Measurements from ENCODE around the gene MNT. TPM values are rescaled to one million over a fixed set of nuclear protein-coding genes. Genes with fewer than 3 reads are reported as not detected.

Gene MNT
- total RNA-seq, 2 donors from 2014 or later, result 20.3 to 36.9 TPM

DNA sequence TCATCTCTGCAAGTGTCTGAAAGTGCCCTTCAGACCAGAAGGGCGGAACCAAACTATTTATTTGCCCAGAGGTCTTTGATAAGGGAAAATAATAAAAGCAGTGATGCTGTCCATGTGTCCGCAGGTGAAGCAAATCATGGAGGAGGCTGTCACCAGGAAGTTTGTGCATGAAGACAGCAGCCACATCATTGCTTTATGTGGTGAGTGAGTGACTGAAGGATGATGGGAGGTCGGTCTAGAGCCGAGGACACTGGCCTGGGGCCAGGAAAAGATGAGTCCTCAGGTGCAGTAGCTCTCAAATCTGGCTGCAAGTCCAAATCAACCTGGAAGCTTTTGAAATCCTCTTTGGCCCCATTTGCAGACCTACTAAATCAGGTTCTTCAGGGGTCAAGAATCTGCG lies 57.4 kb downstream of the MNT start:
- DNase-seq (ENCODE audit: low spot score) (no peak), ATAC-seq (no peak)
- Mint-ChIP-seq H3K27me3 (no peaks in the 10 kb centered on the region), H3K9me3 (no peaks in the 10 kb centered on the region), H3K4me3 (no peak overlapping the region), H3K4me1 (ENCODE audit: low read depth in 2 of 2) (peaks cover 0 to 3% of the 10 kb centered on the region in 2 donors), H3K36me3 (no peaks in the 10 kb centered on the region), H3K27ac (no peak overlapping the region)

- H3K4me1 Mint-ChIP-seq (ENCODE audit: low read depth in 2 of 2), result peaks cover 0 to 22% of the 10 kb centered on the region in 2 donors
- H3K4me3 Mint-ChIP-seq, result peak overlapping the region; percentile 80
- ATAC-seq, result no peak
- no peak for DNase-seq (ENCODE audit: low spot score)
- H3K27ac Mint-ChIP-seq, result peak overlapping the region; percentile 35 to 43
- no peaks in the 10 kb centered on the region for H3K27me3 Mint-ChIP-seq
- no peaks in the 10 kb centered on the region for H3K9me3 Mint-ChIP-seq
- H3K36me3 Mint-ChIP-seq, result peaks cover 6% of the 10 kb centered on the region
These were observed 62.6 kb downstream of the MNT start for GRCh38 chr17:2338315-2338657.

GRCh38 chr17:2337544-2338314 lies 63.1 kb downstream of the MNT start:
- peak; percentile 59 to 68 for ATAC-seq
- peaks cover 6% of the 10 kb centered on the region for H3K36me3 Mint-ChIP-seq
- H3K27ac Mint-ChIP-seq, result peak overlapping the region in 1 of 2 donors; percentile 43

DNA sequence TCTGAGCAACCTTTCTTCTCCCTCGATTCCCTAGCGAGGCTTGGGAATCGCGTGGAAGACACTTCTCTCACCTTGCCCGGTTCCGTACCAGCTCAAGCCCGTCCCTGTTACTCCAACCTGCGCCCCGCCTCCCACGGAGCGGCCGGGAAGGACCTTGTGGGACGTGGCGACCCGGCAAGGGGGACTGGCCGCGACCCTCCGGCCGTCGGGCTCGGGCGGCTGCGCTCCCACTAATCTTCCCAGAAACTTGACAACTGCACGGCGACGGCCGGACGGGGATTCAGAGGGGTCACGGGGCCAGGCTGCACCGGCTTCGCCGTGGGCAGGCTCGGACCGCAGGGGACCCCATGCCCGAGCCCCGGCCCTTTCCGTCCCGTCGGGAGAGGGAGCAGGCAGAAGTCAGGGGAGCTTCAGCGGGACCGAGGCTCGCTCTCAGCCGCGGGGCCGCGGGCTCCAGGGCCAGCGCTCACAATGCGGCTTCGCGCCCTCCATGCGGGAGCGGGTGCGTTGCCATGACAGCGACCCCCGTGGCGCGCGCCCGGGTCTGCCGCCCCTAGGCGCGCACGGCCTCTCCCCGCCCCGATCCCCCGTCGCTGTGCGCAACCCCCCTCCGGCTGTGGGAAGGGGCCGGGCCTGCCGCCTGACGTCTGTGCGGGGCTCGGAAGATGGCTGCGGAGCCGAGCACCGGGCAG lies 63.9 kb downstream of the MNT start, which contains the start of gene SGSM2:
SGSM2 (plus strand) TSS at position 650 of the 692 bp plus-strand sequence. CDS start 188 bp downstream, outside the sequence.
- peaks cover 6% of the 10 kb centered on the region for H3K36me3 Mint-ChIP-seq
- DNase-seq (ENCODE audit: low spot score), result peak; percentile 64
- no peaks in the 10 kb centered on the region for H3K27me3 Mint-ChIP-seq
- H3K27ac Mint-ChIP-seq, result peak within 1 kb of the TSS; percentile 90 to 95
- H3K4me3 Mint-ChIP-seq, result peak within 1 kb of the TSS; percentile 80
- peak; percentile 64 for ATAC-seq
- peaks cover 0 to 22% of the 10 kb centered on the region in 2 donors for H3K4me1 Mint-ChIP-seq (ENCODE audit: low read depth in 2 of 2)
- H3K9me3 Mint-ChIP-seq, result no peaks in the 10 kb centered on the region

More at GRCh38 chr17:2337544-2338314, 63.1 kb downstream of the MNT start:
- Mint-ChIP-seq H3K27me3 (no peaks in the 10 kb centered on the region), H3K4me3 (peak overlapping the region; percentile 80), H3K9me3 (no peaks in the 10 kb centered on the region), H3K4me1 (ENCODE audit: low read depth in 2 of 2) (peaks cover 0 to 22% of the 10 kb centered on the region in 2 donors)
- peak; percentile 68 for DNase-seq (ENCODE audit: low spot score)

GRCh38 chr17:2336215-2336851 lies 64.5 kb downstream of the MNT start, which contains the start of gene TSR1:
Gene TSR1 (minus strand): TSS chr17:2336457. CDS start chr17:2336427, 30 bp downstream.
- no peaks in the 10 kb centered on the region for H3K9me3 Mint-ChIP-seq
- peak; percentile 94 to 97 for ATAC-seq
- peak within 1 kb of the TSS; percentile 90 to 95 for H3K27ac Mint-ChIP-seq
- peaks cover 6% of the 10 kb centered on the region for H3K36me3 Mint-ChIP-seq
- no peaks in the 10 kb centered on the region for H3K27me3 Mint-ChIP-seq
- DNase-seq (ENCODE audit: low spot score), result peak; percentile 95
- H3K4me3 Mint-ChIP-seq, result no peak within 1 kb of the TSS
- peaks cover 0 to 22% of the 10 kb centered on the region in 2 donors for H3K4me1 Mint-ChIP-seq (ENCODE audit: low read depth in 2 of 2)

GRCh38 chr17:2335726-2336214 lies 65.1 kb downstream of the MNT start:
- Mint-ChIP-seq H3K36me3 (peaks cover 6% of the 10 kb centered on the region), H3K4me1 (ENCODE audit: low read depth in 2 of 2) (peaks cover 0 to 22% of the 10 kb centered on the region in 2 donors), H3K9me3 (no peaks in the 10 kb centered on the region), H3K27ac (peak overlapping the region; percentile 90 to 95), H3K27me3 (no peaks in the 10 kb centered on the region), H3K4me3 (no peak overlapping the region)
- no peak for ATAC-seq
- DNase-seq (ENCODE audit: low spot score), result no peak

Other genes starting within 250 kb of the MNT start
- 10 to 100 TPM; 33.6 to 74.7 TPM for gene SMG6, start 97.3 kb downstream of the MNT start, total RNA-seq
- 10 to 100 TPM; 19.8 to 21.3 TPM for gene SRR, start 97.1 kb downstream of the MNT start, total RNA-seq
- 10 to 100 TPM; 47.5 to 95.6 TPM for gene TSR1, start 64.6 kb downstream of the MNT start, total RNA-seq
- gene SGSM2, start 63.6 kb downstream of the MNT start, total RNA-seq, result 10 to 100 TPM; 16.6 to 54.8 TPM
- gene METTL16, start 110.8 kb upstream of the MNT start, total RNA-seq, result 10 to 100 TPM; 29.7 to 53.8 TPM
- gene PAFAH1B1, start 192.6 kb upstream of the MNT start, total RNA-seq, result 100 to 1,000 TPM; 192 to 217 TPM